ENCODE results near the gene COG5.

The COG5 gene

GRCh38 chr7:107262857-107263256 lies 300.9 kb downstream of the COG5 start:
- no peak for TF ChIP-seq SIN3A (IDR thresholded peaks at IDR 0.05; ENCODE audit: borderline replicate concordance, insufficient read depth, low read length)
- TF ChIP-seq, protein P1, sequence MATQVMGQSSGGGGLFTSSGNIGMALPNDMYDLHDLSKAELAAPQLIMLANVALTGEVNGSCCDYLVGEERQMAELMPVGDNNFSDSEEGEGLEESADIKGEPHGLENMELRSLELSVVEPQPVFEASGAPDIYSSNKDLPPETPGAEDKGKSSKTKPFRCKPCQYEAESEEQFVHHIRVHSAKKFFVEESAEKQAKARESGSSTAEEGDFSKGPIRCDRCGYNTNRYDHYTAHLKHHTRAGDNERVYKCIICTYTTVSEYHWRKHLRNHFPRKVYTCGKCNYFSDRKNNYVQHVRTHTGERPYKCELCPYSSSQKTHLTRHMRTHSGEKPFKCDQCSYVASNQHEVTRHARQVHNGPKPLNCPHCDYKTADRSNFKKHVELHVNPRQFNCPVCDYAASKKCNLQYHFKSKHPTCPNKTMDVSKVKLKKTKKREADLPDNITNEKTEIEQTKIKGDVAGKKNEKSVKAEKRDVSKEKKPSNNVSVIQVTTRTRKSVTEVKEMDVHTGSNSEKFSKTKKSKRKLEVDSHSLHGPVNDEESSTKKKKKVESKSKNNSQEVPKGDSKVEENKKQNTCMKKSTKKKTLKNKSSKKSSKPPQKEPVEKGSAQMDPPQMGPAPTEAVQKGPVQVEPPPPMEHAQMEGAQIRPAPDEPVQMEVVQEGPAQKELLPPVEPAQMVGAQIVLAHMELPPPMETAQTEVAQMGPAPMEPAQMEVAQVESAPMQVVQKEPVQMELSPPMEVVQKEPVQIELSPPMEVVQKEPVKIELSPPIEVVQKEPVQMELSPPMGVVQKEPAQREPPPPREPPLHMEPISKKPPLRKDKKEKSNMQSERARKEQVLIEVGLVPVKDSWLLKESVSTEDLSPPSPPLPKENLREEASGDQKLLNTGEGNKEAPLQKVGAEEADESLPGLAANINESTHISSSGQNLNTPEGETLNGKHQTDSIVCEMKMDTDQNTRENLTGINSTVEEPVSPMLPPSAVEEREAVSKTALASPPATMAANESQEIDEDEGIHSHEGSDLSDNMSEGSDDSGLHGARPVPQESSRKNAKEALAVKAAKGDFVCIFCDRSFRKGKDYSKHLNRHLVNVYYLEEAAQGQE (IDR thresholded peaks at IDR 0.05; ENCODE audit: insufficient read depth in 1 of 2, low read depth in 2 of 2, low read length in 2 of 2): no peak
- no peak for TF ChIP-seq POLR2AphosphoS5 (IDR thresholded peaks at IDR 0.05; ENCODE audit: low read depth, low read length)
- TF ChIP-seq TAF1 (IDR thresholded peaks at IDR 0.05; ENCODE audit: borderline replicate concordance, insufficient read depth, low read length): no peak
- TF ChIP-seq FOXP2 (optimal IDR thresholded peaks at IDR 0.05; ENCODE audit: borderline replicate concordance, extremely low read depth, extremely low read length, insufficient read depth): no peak

DNA sequence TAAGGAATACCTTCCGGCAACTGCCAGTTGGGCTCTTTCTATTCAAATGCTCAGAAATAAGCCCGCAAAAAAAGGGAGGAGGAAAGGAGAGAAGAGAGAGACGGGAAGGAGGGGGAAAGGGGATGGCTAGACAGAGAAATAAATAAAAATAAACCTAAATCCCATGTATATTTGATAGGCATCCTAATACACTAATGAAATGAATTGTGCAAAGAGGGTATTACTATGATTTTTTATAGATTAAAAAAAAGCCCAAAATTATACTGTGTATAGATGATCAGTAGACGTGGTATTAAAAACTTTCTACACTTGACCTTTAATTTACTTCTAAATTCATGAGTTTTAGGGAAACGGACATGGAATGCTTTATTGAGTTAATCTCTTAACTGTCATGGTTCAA lies 305.0 kb downstream of the COG5 start:
- no peak for TF ChIP-seq TAF1 (IDR thresholded peaks at IDR 0.05; ENCODE audit: borderline replicate concordance, insufficient read depth, low read length)
- TF ChIP-seq SIN3A (IDR thresholded peaks at IDR 0.05; ENCODE audit: borderline replicate concordance, insufficient read depth, low read length): no peak
- TF ChIP-seq, protein P1 (IDR thresholded peaks at IDR 0.05; ENCODE audit: insufficient read depth in 1 of 2, low read depth in 2 of 2, low read length in 2 of 2): no peak
- TF ChIP-seq FOXP2 (optimal IDR thresholded peaks at IDR 0.05; ENCODE audit: borderline replicate concordance, extremely low read depth, extremely low read length, insufficient read depth): no peak
- no peak for TF ChIP-seq POLR2AphosphoS5 (IDR thresholded peaks at IDR 0.05; ENCODE audit: low read depth, low read length)

GRCh38 chr7:107255602-107256001 lies 308.1 kb downstream of the COG5 start:
- TF ChIP-seq FOXP2 (optimal IDR thresholded peaks at IDR 0.05; ENCODE audit: borderline replicate concordance, extremely low read depth, extremely low read length, insufficient read depth): no peak
- TF ChIP-seq POLR2AphosphoS5 (IDR thresholded peaks at IDR 0.05; ENCODE audit: low read depth, low read length): no peak
- TF ChIP-seq SIN3A (IDR thresholded peaks at IDR 0.05; ENCODE audit: borderline replicate concordance, insufficient read depth, low read length): no peak
- no peak for TF ChIP-seq TAF1 (IDR thresholded peaks at IDR 0.05; ENCODE audit: borderline replicate concordance, insufficient read depth, low read length)
- TF ChIP-seq, protein P1 (IDR thresholded peaks at IDR 0.05; ENCODE audit: insufficient read depth in 1 of 2, low read depth in 2 of 2, low read length in 2 of 2): no peak

GRCh38 chr7:107254398-107254985 lies 309.2 kb downstream of the COG5 start:
- TF ChIP-seq POLR2AphosphoS5 (IDR thresholded peaks at IDR 0.05; ENCODE audit: low read depth, low read length) (no peak), SIN3A (IDR thresholded peaks at IDR 0.05; ENCODE audit: borderline replicate concordance, insufficient read depth, low read length) (no peak), TAF1 (IDR thresholded peaks at IDR 0.05; ENCODE audit: borderline replicate concordance, insufficient read depth, low read length) (no peak), FOXP2 (optimal IDR thresholded peaks at IDR 0.05; ENCODE audit: borderline replicate concordance, extremely low read depth, extremely low read length, insufficient read depth) (no peak)
- TF ChIP-seq, protein P1 (IDR thresholded peaks at IDR 0.05; ENCODE audit: insufficient read depth in 1 of 2, low read depth in 2 of 2, low read length in 2 of 2): no peak

All from PFSK-1 (cell line).